ENCODE data around the gene SFSWAP. TPM values are rescaled to one million over a fixed set of nuclear protein-coding genes. Genes with fewer than 3 reads are reported as not detected.

Gene SFSWAP
- total RNA-seq, 1 experiment from 2014 or later: 48.1 TPM

- Histone ChIP-seq H4K20me1 (ENCODE audit: control insufficient read depth, insufficient read depth, insufficient read length) (peaks cover 2% of the 10 kb centered on the region), H2BK120ac (ENCODE audit: low read depth, low read length, poor library complexity, severe bottlenecking) (no peak overlapping the region), H4K8ac (replicated peaks; ENCODE audit: insufficient read length, low read depth, low read length) (no peak overlapping the region), H3K79me2 (ENCODE audit: insufficient read depth, low read length) (no peaks in the 10 kb centered on the region), H2BK12ac (ENCODE audit: insufficient read length, low read depth, low read length) (no peak overlapping the region), H3K27me3 (ENCODE audit: insufficient read depth, low read length) (no peaks in the 10 kb centered on the region), H2AK5ac (ENCODE audit: insufficient read length, low read length) (no peak overlapping the region), H4K91ac (ENCODE audit: insufficient read length, low read depth, low read length) (no peak overlapping the region), H3K9ac (ENCODE audit: extremely low read depth, insufficient read length, low read length) (no peak overlapping the region), H3K4me2 (ENCODE audit: insufficient read depth, insufficient read length, low read length) (no peak overlapping the region), H2BK15ac (ENCODE audit: low read depth, low read length) (no peak overlapping the region), H3K56ac (ENCODE audit: insufficient read length, low read depth, low read length) (no peak overlapping the region), H3K4me1 (ENCODE audit: insufficient read depth, low read length) (peaks cover 7% of the 10 kb centered on the region; the same call in 1 of the 2 replicates), H3T11ph (ENCODE audit: low read length) (no peak overlapping the region), H2AFZ (ENCODE audit: low read length) (no peak overlapping the region), H2BK20ac (ENCODE audit: low read depth, low read length, poor library complexity, severe bottlenecking) (no peak overlapping the region), H3K18ac (ENCODE audit: insufficient read length, low read depth, low read length) (no peak overlapping the region), H3K4ac (ENCODE audit: low read depth, low read length) (no peak overlapping the region), H2BK5ac (ENCODE audit: insufficient read length, low read length) (no peak overlapping the region), H3K9me3 (ENCODE audit: control insufficient read depth, low read depth, low read length) (no peaks in the 10 kb centered on the region), H3K27ac (ENCODE audit: insufficient read length, low read depth, low read length) (no peak overlapping the region), H3K23ac (ENCODE audit: insufficient read length, low read depth, low read length) (no peak overlapping the region), H3K14ac (ENCODE audit: insufficient read depth, low read length) (no peak overlapping the region), H3K79me1 (ENCODE audit: insufficient read depth, low read depth, low read length, poor library complexity, severe bottlenecking) (no peaks in the 10 kb centered on the region), H3K23me2 (ENCODE audit: insufficient read length, low read depth, low read length, poor library complexity, severe bottlenecking) (no peaks in the 10 kb centered on the region), H4K5ac (ENCODE audit: insufficient read length, low read depth, low read length) (no peak overlapping the region)
- TF ChIP-seq, protein P1, sequence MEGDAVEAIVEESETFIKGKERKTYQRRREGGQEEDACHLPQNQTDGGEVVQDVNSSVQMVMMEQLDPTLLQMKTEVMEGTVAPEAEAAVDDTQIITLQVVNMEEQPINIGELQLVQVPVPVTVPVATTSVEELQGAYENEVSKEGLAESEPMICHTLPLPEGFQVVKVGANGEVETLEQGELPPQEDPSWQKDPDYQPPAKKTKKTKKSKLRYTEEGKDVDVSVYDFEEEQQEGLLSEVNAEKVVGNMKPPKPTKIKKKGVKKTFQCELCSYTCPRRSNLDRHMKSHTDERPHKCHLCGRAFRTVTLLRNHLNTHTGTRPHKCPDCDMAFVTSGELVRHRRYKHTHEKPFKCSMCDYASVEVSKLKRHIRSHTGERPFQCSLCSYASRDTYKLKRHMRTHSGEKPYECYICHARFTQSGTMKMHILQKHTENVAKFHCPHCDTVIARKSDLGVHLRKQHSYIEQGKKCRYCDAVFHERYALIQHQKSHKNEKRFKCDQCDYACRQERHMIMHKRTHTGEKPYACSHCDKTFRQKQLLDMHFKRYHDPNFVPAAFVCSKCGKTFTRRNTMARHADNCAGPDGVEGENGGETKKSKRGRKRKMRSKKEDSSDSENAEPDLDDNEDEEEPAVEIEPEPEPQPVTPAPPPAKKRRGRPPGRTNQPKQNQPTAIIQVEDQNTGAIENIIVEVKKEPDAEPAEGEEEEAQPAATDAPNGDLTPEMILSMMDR (conservative IDR thresholded peaks at IDR 0.05): peak; percentile 26; the same call in 1 of the 3 replicates
- peak; percentile 31 for DNase-seq
- H3K27ac Mint-ChIP-seq: peak overlapping the region in 1 of 3 experiments; percentile 67; a peak in 2 of 7 replicates
- 0 out of 5 replicates have a peak overlapping the region, but pooled peaks of 1 of the 2 experiments have one; percentile 14 for H3K4me3 Mint-ChIP-seq
- H3K9me3 Mint-ChIP-seq: no peaks in the 10 kb centered on the region; a peak in 1 of 5 replicates
- H3K4me1 Mint-ChIP-seq: peaks cover 23 to 31% of the 10 kb centered on the region in 2 experiments
- no peaks in the 10 kb centered on the region for H3K27me3 Mint-ChIP-seq (ENCODE audit: low read depth)
- peaks cover 52 to 73% (median 62%) of the 10 kb centered on the region in 3 experiments; a peak in 6 of 7 replicates for H3K36me3 Mint-ChIP-seq (ENCODE audit: insufficient read depth in 1 of 3, low read depth in 3 of 3)
- WGBS (ENCODE audit: extremely low coverage, insufficient read length, low lambda C conversion rate): no CpG with 5 or more reads among the region's 8 CpGs
Measured at GRCh38 chr12:131753757-131754156, 42.9 kb downstream of the SFSWAP start.

Data from H9 (cell line).